Measurements from ENCODE around the gene GCKR.

GCKR gene, protein sequence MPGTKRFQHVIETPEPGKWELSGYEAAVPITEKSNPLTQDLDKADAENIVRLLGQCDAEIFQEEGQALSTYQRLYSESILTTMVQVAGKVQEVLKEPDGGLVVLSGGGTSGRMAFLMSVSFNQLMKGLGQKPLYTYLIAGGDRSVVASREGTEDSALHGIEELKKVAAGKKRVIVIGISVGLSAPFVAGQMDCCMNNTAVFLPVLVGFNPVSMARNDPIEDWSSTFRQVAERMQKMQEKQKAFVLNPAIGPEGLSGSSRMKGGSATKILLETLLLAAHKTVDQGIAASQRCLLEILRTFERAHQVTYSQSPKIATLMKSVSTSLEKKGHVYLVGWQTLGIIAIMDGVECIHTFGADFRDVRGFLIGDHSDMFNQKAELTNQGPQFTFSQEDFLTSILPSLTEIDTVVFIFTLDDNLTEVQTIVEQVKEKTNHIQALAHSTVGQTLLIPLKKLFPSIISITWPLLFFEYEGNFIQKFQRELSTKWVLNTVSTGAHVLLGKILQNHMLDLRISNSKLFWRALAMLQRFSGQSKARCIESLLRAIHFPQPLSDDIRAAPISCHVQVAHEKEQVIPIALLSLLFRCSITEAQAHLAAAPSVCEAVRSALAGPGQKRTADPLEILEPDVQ

GRCh38 chr2:27496357-27497287, at the start of gene GCKR:
TSS of gene GCKR (plus strand) at chr2:27496839. CDS start at chr2:27496905, 66 bp downstream.
- Histone ChIP-seq H3K9ac (no peak within 1 kb of the TSS), H3K36me3 (no peaks in the 10 kb centered on the region), H3K27me3 (peaks cover 21 to 42% (median 34%) of the 10 kb centered on the region in 11 experiments), H4K20me1 (no peaks in the 10 kb centered on the region), H3K4me2 (no peak within 1 kb of the TSS), H3K4me3 (no peak within 1 kb of the TSS), H3K4me1 (no peaks in the 10 kb centered on the region; a peak in 1 of 20 replicates), H3K27ac (no peak within 1 kb of the TSS), H3K9me3 (replicated peaks in 1 of 11) (peaks cover 0 to 8% (median 0%) of the 10 kb centered on the region in 11 experiments; a peak in 3 of 22 replicates)
- TF ChIP-seq Cebpa-rat (IDR thresholded peaks at IDR 0.05), result no peak

GRCh38 chr2:27448381-27448780, 48.3 kb upstream of the GCKR start:
- no peaks in the 10 kb centered on the region for H3K27me3 ChIP-seq
- H3K36me3 ChIP-seq, result peaks cover 51 to 96% (median 80%) of the 10 kb centered on the region in 11 experiments
- no peaks in the 10 kb centered on the region for H3K9me3 ChIP-seq (replicated peaks in 1 of 11)
- H4K20me1 ChIP-seq, result no peaks in the 10 kb centered on the region
- TF ChIP-seq Cebpa-rat (IDR thresholded peaks at IDR 0.05), result no peak
- H3K4me3 ChIP-seq, result no peak overlapping the region
- H3K4me2 ChIP-seq, result no peak overlapping the region
- peaks cover 0 to 7% (median 0%) of the 10 kb centered on the region in 10 experiments; a peak in 4 of 20 replicates for H3K4me1 ChIP-seq
- H3K9ac ChIP-seq, result no peak overlapping the region
- H3K27ac ChIP-seq, result no peak overlapping the region

DNA sequence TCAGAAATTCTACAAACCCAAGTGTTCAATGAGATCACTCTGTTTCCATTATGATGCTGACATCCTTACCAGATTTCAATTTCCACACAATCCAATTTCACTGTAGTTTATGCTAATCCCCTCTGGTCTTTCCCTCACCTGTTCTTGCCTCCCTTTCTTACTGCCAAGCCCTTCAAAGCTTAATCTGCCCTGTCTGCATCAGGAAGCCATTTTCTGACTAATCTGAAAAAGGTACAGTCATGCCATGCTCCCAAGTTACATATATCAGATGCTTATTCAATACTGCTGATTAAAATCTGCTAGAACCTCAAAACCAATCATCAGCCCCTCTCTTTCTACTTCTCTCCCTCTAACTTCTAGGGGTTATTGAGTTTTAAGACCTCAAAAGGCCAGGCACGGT, 45.5 kb upstream of the GCKR start:
- Histone ChIP-seq H3K4me2 (no peak overlapping the region), H3K9ac (no peak overlapping the region), H3K27me3 (no peaks in the 10 kb centered on the region), H3K4me1 (peaks cover 0 to 4% (median under 1%) of the 10 kb centered on the region in 10 experiments; a peak in 4 of 20 replicates), H3K9me3 (replicated peaks in 1 of 11) (no peaks in the 10 kb centered on the region), H3K36me3 (peaks cover 48 to 96% (median 78%) of the 10 kb centered on the region in 11 experiments), H4K20me1 (no peaks in the 10 kb centered on the region), H3K4me3 (no peak overlapping the region), H3K27ac (no peak overlapping the region)
- TF ChIP-seq Cebpa-rat (IDR thresholded peaks at IDR 0.05), result no peak

DNA sequence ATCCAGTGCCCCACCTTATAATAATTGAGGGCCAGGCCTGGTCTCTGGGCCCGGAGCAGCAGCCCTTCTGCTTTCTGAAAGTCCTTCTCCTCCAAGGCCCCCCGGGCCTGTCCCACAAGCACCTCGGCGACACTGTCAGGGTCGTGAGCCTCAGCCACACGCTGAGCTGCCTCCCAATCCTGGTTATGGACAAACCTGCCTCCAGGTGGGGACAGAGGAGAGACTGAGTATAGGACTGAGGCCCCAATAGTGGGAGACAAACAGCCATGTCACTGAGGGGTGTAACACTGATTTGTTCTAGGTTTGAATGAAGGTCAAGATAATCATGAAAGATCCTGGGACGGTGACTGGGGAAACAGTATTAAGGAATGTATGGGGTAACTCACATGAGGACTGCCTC, 42.7 kb upstream of the GCKR start:
- H3K9ac ChIP-seq, result no peak overlapping the region
- no peaks in the 10 kb centered on the region; a peak in 1 of 22 replicates for H4K20me1 ChIP-seq
- H3K4me1 ChIP-seq, result peaks cover 0 to 5% (median 0%) of the 10 kb centered on the region in 10 experiments; a peak in 1 of 20 replicates
- H3K4me2 ChIP-seq, result no peak overlapping the region
- no peak overlapping the region for H3K27ac ChIP-seq
- no peak overlapping the region for H3K4me3 ChIP-seq
- TF ChIP-seq Cebpa-rat (IDR thresholded peaks at IDR 0.05), result no peak
- H3K9me3 ChIP-seq (replicated peaks in 1 of 11), result no peaks in the 10 kb centered on the region
- H3K27me3 ChIP-seq, result no peaks in the 10 kb centered on the region
- H3K36me3 ChIP-seq, result peaks cover 61 to 100% (median 82%) of the 10 kb centered on the region in 11 experiments

DNA sequence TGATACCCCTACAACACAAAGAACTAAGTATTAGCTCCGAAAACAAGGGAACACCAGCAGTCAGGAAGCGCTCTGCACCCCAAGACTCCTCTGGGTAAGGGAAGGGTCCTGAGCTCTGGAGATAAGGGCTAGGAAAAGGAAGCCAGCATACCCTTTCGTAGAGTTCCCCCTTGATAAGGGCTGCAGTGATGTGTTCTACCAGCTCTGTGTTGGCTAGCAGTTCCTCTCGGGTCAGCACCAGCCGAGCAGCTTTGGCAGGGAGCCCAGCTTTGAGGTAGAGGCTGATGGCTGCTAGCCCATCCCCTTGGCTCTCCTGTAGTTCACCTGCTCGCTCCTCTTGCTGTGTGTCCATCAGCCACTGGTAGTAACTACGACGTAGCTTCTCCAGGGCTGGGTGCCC, 35.5 kb upstream of the GCKR start:
- peaks cover 42 to 87% (median 73%) of the 10 kb centered on the region in 11 experiments for H3K36me3 ChIP-seq
- H4K20me1 ChIP-seq, result no peaks in the 10 kb centered on the region; a peak in 1 of 22 replicates
- no peak overlapping the region for H3K4me2 ChIP-seq
- H3K4me1 ChIP-seq, result peaks cover 0 to 4% (median 0%) of the 10 kb centered on the region in 10 experiments; a peak in 1 of 20 replicates
- H3K9me3 ChIP-seq (replicated peaks in 1 of 11), result no peaks in the 10 kb centered on the region
- no peaks in the 10 kb centered on the region for H3K27me3 ChIP-seq
- H3K9ac ChIP-seq, result no peak overlapping the region
- H3K4me3 ChIP-seq, result no peak overlapping the region
- TF ChIP-seq Cebpa-rat (IDR thresholded peaks at IDR 0.05), result no peak
- no peak overlapping the region for H3K27ac ChIP-seq

DNA sequence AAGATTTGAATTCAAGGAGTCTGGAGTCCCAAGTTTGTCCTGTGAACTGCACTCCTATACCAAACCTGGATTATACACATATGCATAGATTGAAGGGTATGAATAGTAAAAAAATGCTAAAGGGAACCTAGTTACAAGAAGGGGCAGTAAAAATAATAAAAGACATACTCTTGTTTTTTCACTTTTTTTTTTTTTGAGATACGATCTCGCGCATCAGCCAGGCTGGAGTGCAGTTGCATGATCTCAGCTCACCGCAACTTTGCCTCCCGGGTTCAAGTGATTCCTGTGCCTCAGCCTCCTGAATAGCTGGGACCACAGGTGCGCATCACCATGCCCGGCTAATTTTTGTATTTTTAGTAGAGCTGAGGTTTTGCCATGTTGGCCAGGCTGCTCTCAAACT, 32.2 kb upstream of the GCKR start:
- Histone ChIP-seq H3K36me3 (peaks cover 10 to 65% (median 43%) of the 10 kb centered on the region in 11 experiments), H4K20me1 (no peaks in the 10 kb centered on the region), H3K4me2 (no peak overlapping the region), H3K4me3 (no peak overlapping the region), H3K27me3 (no peaks in the 10 kb centered on the region), H3K4me1 (no peaks in the 10 kb centered on the region), H3K9ac (no peak overlapping the region), H3K9me3 (replicated peaks in 1 of 11) (no peaks in the 10 kb centered on the region), H3K27ac (no peak overlapping the region)
- TF ChIP-seq Cebpa-rat (IDR thresholded peaks at IDR 0.05), result no peak

DNA sequence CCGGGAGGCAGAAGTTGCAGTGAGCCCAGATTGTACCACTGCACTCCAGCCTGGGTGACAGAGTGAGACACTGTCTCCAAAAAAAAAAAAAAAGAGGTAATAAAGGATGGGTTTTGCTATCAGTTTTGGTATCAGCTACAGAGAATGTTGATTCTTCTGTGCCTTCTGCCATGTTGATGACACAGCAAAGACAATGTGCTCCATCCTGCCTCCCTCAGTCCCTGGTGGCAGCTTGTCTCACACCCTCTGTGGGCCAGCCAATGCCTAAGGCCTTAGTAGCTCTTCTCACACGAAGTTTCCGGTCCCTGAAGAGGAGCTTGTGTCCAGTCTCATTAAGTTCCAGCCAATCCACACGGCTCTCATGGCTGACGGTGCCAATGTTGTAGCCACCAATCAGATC, 24.7 kb upstream of the GCKR start:
- Histone ChIP-seq H3K27ac (no peak overlapping the region), H3K9me3 (replicated peaks in 1 of 11) (no peaks in the 10 kb centered on the region), H3K27me3 (no peaks in the 10 kb centered on the region), H3K36me3 (peaks cover 32 to 59% (median 50%) of the 10 kb centered on the region in 11 experiments), H3K9ac (no peak overlapping the region), H3K4me3 (no peak overlapping the region), H3K4me1 (no peaks in the 10 kb centered on the region), H3K4me2 (no peak overlapping the region), H4K20me1 (no peaks in the 10 kb centered on the region)
- no peak for TF ChIP-seq Cebpa-rat (IDR thresholded peaks at IDR 0.05)

- TF ChIP-seq Cebpa-rat (IDR thresholded peaks at IDR 0.05), result no peak
- Histone ChIP-seq H3K4me2 (peak overlapping the region in 2 of 11 experiments; percentile 14 to 41; a peak in 2 of 22 replicates), H3K9me3 (replicated peaks in 1 of 11) (no peaks in the 10 kb centered on the region)
Observed at GRCh38 chr2:27485496-27485895, 11.1 kb upstream of the GCKR start.

More at GRCh38 chr2:27485496-27485895, 11.1 kb upstream of the GCKR start:
- Histone ChIP-seq H3K27ac (no peak overlapping the region), H3K36me3 (peaks cover 32 to 52% (median 44%) of the 10 kb centered on the region in 11 experiments), H4K20me1 (no peaks in the 10 kb centered on the region), H3K4me3 (no peak overlapping the region), H3K4me1 (peaks cover 15 to 41% (median 28%) of the 10 kb centered on the region in 10 experiments), H3K27me3 (no peaks in the 10 kb centered on the region), H3K9ac (no peak overlapping the region)

Data from BLaER1 treated with 17β-estradiol and CSF1 and Interleukin-3, amounts not matched to agents 10 nM and 100 nM (cell line).